Activated B cell treated with CpG ODN at 0.5 μM for 24 hours (primary cell): ENCODE measurements around the gene HIBCH. TPM values are rescaled to one million over a fixed set of nuclear protein-coding genes. Genes with fewer than 3 reads are reported as not detected.

Experiments used
- ATAC-seq: fragments of 200-7000 bp; cut with Tn5 transposase; one replicate; pipeline ENCODE4 v1.10.0; 2021; ENCODE audit warnings: low read depth, mild to moderate bottlenecking, moderate library complexity
- CTCF ChIA-PET: fragments of 350-600 bp; sonication (Branson Sonifier 250); formaldehyde crosslinking; loops from one replicate; lab custom pipeline; 2021; ENCODE audit warnings: antibody characterized with exemption; lab: Charles Lee
- POLR2A ChIA-PET: fragments of 350-600 bp; sonication (Branson Sonifier 250); formaldehyde crosslinking; loops from one replicate; lab custom pipeline; 2021; ENCODE audit warnings: antibody characterized with exemption; lab: Charles Lee
- DNase-seq: peaks from one replicate; pipeline ENCODE4 v3.0.0; 2022
- H3K27ac Mint-ChIP-seq: one replicate; pipeline ENCODE4 v1.8.0; 2020; ENCODE audit warnings: mixed read lengths
- H3K27me3 Mint-ChIP-seq: one replicate; pipeline ENCODE4 v1.8.0; 2021; ENCODE audit warnings: mixed read lengths
- H3K36me3 Mint-ChIP-seq: one replicate; pipeline ENCODE4 v1.8.0; 2021; ENCODE audit warnings: low read depth, mixed read lengths
- H3K4me1 Mint-ChIP-seq: one replicate; pipeline ENCODE4 v1.8.0; 2021; ENCODE audit warnings: mixed read lengths
- H3K4me3 Mint-ChIP-seq: one replicate; pipeline ENCODE4 v1.8.0; 2020; ENCODE audit warnings: mild to moderate bottlenecking, mixed read lengths
- H3K9me3 Mint-ChIP-seq: one replicate; pipeline ENCODE4 v1.8.0; 2020; ENCODE audit warnings: mixed read lengths
- intact Hi-C: fragments of 100-400 bp; cut with micrococcal nuclease; formaldehyde crosslinking; loops from one replicate; pipeline ENCODE4 v1.15.1; 2024
- total RNA-seq: library from RNA; stranded (reverse); gene quantifications from 2 replicates; pipeline ENCODE4 v1.2.3, GENCODE V29; 2022
- TF ChIP-seq, protein P1 (sequence below): fragments of 200-600 bp; IDR thresholded peaks from one replicate; pipeline ENCODE4 v1.8.0; 2022; ENCODE audit warnings: antibody characterized with exemption, mild to moderate bottlenecking

HIBCH gene
- total RNA-seq, 1 donor from 2014 or later = 21.2 TPM

DNA sequence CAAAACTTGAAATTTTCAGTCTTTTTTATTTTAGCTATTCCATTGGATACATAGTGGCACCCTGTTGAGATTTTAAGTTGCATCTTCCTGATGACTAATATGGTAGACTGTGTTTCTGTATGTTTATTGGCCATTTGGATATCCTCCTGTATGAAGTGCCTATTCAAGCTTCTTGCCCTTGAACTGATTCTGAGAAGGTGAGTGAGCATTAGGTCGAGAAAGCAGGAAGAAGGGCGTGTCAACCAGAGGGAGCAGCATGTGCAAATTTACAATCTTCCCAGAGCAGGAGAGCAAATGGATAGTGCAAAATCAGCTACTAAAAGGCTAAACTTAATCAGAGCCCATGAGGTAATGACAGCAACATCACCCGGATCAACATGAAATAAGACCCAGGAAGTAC, 32.3 kb upstream of the HIBCH start:
- H3K27ac Mint-ChIP-seq = no peak overlapping the region
- no peaks in the 10 kb centered on the region for H3K4me1 Mint-ChIP-seq
- TF ChIP-seq, protein P1, sequence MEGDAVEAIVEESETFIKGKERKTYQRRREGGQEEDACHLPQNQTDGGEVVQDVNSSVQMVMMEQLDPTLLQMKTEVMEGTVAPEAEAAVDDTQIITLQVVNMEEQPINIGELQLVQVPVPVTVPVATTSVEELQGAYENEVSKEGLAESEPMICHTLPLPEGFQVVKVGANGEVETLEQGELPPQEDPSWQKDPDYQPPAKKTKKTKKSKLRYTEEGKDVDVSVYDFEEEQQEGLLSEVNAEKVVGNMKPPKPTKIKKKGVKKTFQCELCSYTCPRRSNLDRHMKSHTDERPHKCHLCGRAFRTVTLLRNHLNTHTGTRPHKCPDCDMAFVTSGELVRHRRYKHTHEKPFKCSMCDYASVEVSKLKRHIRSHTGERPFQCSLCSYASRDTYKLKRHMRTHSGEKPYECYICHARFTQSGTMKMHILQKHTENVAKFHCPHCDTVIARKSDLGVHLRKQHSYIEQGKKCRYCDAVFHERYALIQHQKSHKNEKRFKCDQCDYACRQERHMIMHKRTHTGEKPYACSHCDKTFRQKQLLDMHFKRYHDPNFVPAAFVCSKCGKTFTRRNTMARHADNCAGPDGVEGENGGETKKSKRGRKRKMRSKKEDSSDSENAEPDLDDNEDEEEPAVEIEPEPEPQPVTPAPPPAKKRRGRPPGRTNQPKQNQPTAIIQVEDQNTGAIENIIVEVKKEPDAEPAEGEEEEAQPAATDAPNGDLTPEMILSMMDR = no peak
- intact Hi-C loops = no loop called here
- ChIA-PET POLR2A (no interaction called here), CTCF (no interaction called here)
- H3K4me3 Mint-ChIP-seq = no peak overlapping the region
- no peaks in the 10 kb centered on the region for H3K9me3 Mint-ChIP-seq
- H3K27me3 Mint-ChIP-seq = no peaks in the 10 kb centered on the region
- H3K36me3 Mint-ChIP-seq = no peaks in the 10 kb centered on the region
- DNase-seq (no peak), ATAC-seq (no peak)

DNA sequence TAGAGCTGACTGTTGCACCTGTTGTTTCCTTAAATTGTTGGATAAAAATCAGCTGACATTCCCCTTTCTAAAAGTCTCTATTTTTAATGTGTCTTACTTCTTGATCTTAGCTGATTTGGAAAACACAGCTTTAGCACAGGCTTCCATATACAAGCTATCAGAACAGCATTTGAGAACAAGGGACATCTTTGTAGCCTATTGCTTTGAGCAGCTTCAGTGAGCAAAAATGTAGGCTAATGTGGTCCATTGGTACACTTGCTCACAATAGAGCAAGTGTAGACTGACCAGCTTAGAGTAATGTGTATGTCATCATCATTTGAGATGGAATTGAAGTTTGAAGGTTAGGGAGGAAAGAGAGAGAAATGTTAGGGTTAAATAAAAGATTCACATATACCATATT, 30.7 kb upstream of the HIBCH start:
- ATAC-seq = no peak
- intact Hi-C loops = no loop called here
- Mint-ChIP-seq H3K36me3 (no peaks in the 10 kb centered on the region), H3K9me3 (no peaks in the 10 kb centered on the region), H3K27ac (no peak overlapping the region), H3K4me1 (no peaks in the 10 kb centered on the region), H3K27me3 (no peaks in the 10 kb centered on the region), H3K4me3 (no peak overlapping the region)
- TF ChIP-seq, protein P1 = no peak
- CTCF ChIA-PET = no interaction called here
- no peak for DNase-seq
- POLR2A ChIA-PET = no interaction called here

DNA sequence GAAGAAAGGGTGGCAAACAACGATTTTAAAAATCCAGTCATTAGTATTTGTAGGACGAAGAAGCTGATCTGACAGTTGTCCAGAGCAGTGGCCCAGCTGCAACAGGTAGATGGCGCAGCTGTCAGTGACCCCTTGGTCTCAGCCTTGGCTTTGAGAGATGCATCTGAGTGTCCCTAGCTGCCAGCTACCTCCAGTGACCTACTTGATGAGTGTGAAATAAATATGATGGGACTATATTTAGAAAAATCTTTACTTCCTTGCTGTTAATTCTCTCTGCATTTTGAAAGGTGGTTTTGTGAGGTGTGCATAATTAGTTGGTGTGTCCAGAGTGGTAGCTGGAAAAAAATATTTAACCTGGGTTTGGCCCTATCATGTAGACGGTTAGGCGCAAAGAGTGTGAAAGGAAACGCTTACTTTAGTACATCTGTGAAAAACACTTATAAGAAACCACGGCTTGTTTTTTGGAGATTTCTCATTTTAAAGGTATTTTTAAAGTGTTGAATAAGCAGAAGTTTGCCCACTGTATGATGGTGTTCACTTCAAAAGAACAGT, 24.7 kb upstream of the HIBCH start:
- Mint-ChIP-seq H3K27me3 (no peaks in the 10 kb centered on the region), H3K4me1 (peaks cover 9% of the 10 kb centered on the region), H3K9me3 (no peaks in the 10 kb centered on the region), H3K27ac (no peak overlapping the region), H3K36me3 (no peaks in the 10 kb centered on the region), H3K4me3 (peak overlapping the region; percentile 84)
- DNase-seq = no peak
- no peak for ATAC-seq
- ChIA-PET CTCF (interaction anchor here (1.0 to 1.6 kb wide), 5 partner anchors 10 to 336 kb away, joined by 3 to 7 read pairs (median 4); no protein-coding TSS in a partner anchor), POLR2A (interaction anchor here (0.7 to 0.9 kb wide), 3 partner anchors 15 to 534 kb away, joined by 3 to 7 read pairs (median 4); partner anchors contain the start of gene HIBCH)
- TF ChIP-seq, protein P1 = no peak
- intact Hi-C loops = loop anchor here (1.0 to 10.0 kb wide), 5 partner anchors 16 to 668 kb away; partner anchors contain the start of genes HIBCH, ORMDL1, PMS1 and STAT1

DNA sequence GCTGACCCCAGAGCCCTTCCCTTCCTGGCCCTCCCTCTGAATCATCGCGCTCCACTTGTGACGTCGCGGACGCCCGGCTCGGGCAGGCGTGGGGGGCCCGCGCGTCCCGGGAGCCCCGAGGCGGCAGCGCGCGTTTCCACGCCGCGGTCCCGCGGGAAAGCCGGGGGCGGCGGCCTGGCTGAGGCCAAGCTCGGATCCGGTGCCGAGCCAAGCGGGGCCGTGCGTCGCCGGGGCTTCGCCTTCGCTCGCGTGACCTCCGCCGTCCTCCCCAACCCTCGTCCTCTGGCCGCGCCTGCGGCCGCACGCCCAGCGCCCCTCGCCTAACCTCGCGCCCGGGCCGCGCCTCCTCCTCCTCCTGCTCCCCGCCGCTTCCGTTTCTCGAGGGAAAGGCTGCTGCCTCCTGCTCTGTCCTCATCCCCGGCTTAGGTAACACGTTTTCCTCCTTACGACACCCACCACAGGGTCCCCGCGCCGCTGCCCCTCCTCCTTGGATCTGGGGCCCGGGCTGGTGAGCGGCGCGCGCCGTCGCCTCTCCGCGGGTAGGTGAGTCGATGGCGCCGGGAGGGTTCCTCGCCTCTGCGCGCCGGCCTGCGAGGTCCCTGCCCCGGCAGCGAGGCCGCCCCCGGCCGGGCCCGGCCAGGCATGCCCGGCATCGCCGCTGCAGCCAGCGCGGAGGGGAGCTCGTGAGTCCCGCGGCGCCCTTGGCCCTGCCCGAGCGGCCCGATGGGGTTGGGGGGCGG, 24.1 kb upstream of the HIBCH start, which contains the start of gene INPP1:
Gene INPP1, plus strand, starts transcription at position 54 of the 740 bp plus-strand sequence. CDS start 16,514 bp downstream, outside the sequence.
- Mint-ChIP-seq H3K4me1 (peaks cover 9% of the 10 kb centered on the region), H3K36me3 (no peaks in the 10 kb centered on the region), H3K27ac (peak within 1 kb of the TSS; percentile 47), H3K27me3 (no peaks in the 10 kb centered on the region), H3K4me3 (peak within 1 kb of the TSS; percentile 87), H3K9me3 (no peaks in the 10 kb centered on the region)
- ChIA-PET CTCF (interaction anchor here (1.0 to 1.6 kb wide), 5 partner anchors 11 to 337 kb away, joined by 3 to 7 read pairs (median 4); no protein-coding TSS in a partner anchor), POLR2A (interaction anchor here (0.6 to 0.8 kb wide), 3 partner anchors 16 to 25 kb away, joined by 3 to 7 read pairs (median 6); partner anchors contain the start of gene HIBCH)
- ATAC-seq = peak; percentile 66
- intact Hi-C loops = loop anchor here (1.0 to 10.0 kb wide), 5 partner anchors 17 to 669 kb away; partner anchors contain the start of genes HIBCH, ORMDL1, PMS1 and STAT1
- peak; percentile 45 for DNase-seq
- TF ChIP-seq, protein P1 = no peak
